Testis (tissue), 2 donors: ENCODE measurements around the gene IL17RA.

Experiments
- POLR2A ChIP-seq: fragments of 450-650 bp; IDR thresholded peaks from one replicate; pipeline ENCODE4 v1.6.1; 2017; ENCODE audit warnings: antibody characterized with exemption, mild to moderate bottlenecking, moderate library complexity
- TF ChIP-seq, protein P1 (sequence below), 3 experiments: fragments of 450-650 bp in 2 of 3; fragments of 200-600 bp in 1 of 3; sonication (generic) in 1 of 3; IDR thresholded peaks; one replicate each; pipeline ENCODE4 v1.5.1; 2016 to 2019; ENCODE audit warnings: antibody characterized with exemption in 3 of 3, mild to moderate bottlenecking in 2 of 3, moderate library complexity in 1 of 3

DNA sequence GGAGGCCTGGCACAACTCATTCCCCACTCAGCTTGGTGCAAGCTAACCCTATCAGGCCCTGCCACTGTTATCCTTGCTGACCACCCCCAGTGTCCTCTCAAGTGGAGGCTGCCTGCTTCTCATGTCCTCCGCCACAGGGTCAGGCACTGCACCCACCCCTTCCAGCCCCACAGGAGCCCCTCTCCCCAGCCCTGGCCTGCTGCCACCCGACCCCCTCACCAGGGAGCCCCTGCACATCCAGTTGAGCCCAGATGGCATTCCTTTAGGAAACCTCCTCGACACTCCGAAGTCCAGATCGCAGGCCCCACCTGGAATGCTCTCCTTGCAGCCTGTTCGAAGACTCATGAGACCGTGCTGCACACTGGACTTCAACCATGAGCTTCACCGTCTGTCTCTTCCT, 28.0 kb upstream of the IL17RA start:
- TF ChIP-seq, protein P1, sequence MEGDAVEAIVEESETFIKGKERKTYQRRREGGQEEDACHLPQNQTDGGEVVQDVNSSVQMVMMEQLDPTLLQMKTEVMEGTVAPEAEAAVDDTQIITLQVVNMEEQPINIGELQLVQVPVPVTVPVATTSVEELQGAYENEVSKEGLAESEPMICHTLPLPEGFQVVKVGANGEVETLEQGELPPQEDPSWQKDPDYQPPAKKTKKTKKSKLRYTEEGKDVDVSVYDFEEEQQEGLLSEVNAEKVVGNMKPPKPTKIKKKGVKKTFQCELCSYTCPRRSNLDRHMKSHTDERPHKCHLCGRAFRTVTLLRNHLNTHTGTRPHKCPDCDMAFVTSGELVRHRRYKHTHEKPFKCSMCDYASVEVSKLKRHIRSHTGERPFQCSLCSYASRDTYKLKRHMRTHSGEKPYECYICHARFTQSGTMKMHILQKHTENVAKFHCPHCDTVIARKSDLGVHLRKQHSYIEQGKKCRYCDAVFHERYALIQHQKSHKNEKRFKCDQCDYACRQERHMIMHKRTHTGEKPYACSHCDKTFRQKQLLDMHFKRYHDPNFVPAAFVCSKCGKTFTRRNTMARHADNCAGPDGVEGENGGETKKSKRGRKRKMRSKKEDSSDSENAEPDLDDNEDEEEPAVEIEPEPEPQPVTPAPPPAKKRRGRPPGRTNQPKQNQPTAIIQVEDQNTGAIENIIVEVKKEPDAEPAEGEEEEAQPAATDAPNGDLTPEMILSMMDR (IDR thresholded peaks at IDR 0.05): no peak
- TF ChIP-seq POLR2A: no peak
